A673 (cell line): ENCODE data around the gene DCLRE1B.

Experiments
- CTCF ChIP-seq: fragments of 300-800, 200-600 bp; sonication (generic); conservative IDR thresholded peaks from 2 replicates; pipeline ENCODE4 v1.5.1; 2017; ENCODE audit warnings: low read depth, mild to moderate bottlenecking, antibody characterized with exemption, low read length, moderate library complexity, mixed read lengths
- EZH2 ChIP-seq: fragments of 200-600 bp; sonication (generic); IDR thresholded peaks from 2 replicates; pipeline ENCODE4 v1.6.1; 2017; ENCODE audit warnings: borderline replicate concordance, low read depth, mild to moderate bottlenecking, mixed read lengths, antibody characterized with exemption, low read length; ENCODE audit not compliant: poor library complexity, severe bottlenecking

GRCh38 chr1:113881661-113882060 lies 23.5 kb upstream of the DCLRE1B start:
- TF ChIP-seq CTCF (no peak), EZH2 (no peak)
